PC-9 (cell line): Measurements from ENCODE around the gene PTPRM. TPM values are rescaled to one million over a fixed set of nuclear protein-coding genes. Genes with fewer than 3 reads are reported as not detected.

Source experiments
- BruUV-seq: library from RNA; stranded (reverse); fragments of 400-500 nt; replicated peaks from 2 replicates; lab custom pipeline; 2021; lab: Mats Ljungman, UMichigan
- CTCF ChIA-PET: fragments of 300-600 bp; sonication (Branson Sonifier 250); formaldehyde crosslinking; loops from one replicate; lab custom pipeline; 2022; ENCODE audit warnings: antibody characterized with exemption; lab: Charles Lee
- POLR2A ChIA-PET: fragments of 300-600 bp; sonication (Branson Sonifier 250); formaldehyde crosslinking; loops from one replicate; lab custom pipeline; 2022; ENCODE audit warnings: antibody characterized with exemption; ENCODE audit not compliant: unreplicated experiment; lab: Charles Lee
- DNase-seq, 2 experiments: peaks; one replicate each; pipeline versions ENCODE4 v3.0.0 to v3.0.0-alpha.2; 2015 to 2022; ENCODE audit warnings: mixed read lengths in 1 of 2
- H2AFZ ChIP-seq: fragments of 200-600 bp; sonication (generic); 2 replicates; pipeline ENCODE4 v1.8.1; 2017; ENCODE audit warnings: antibody characterized with exemption
- H3F3A ChIP-seq: fragments of 200-600 bp; sonication (generic); 2 replicates; pipeline ENCODE4 v1.8.1; 2017; ENCODE audit warnings: antibody characterized with exemption, mild to moderate bottlenecking, low read depth; ENCODE audit not compliant: insufficient read depth
- H3K27ac ChIP-seq: fragments of 200-600 bp; sonication (generic); 2 replicates; pipeline ENCODE4 v1.6.1; 2016; ENCODE audit warnings: mixed run types
- H3K27me3 ChIP-seq: fragments of 200-600 bp; sonication (generic); 2 replicates; pipeline ENCODE4 v1.6.1; 2016; ENCODE audit warnings: low read depth, mixed run types; ENCODE audit not compliant: insufficient read depth
- H3K36me3 ChIP-seq: fragments of 200-600 bp; sonication (generic); 2 replicates; pipeline ENCODE4 v1.6.1; 2016; ENCODE audit warnings: low read depth, mixed run types
- H3K4me1 ChIP-seq: fragments of 200-600 bp; sonication (generic); replicated peaks from 2 replicates; pipeline ENCODE4 v1.6.1; 2016; ENCODE audit warnings: mixed run types; ENCODE audit not compliant: insufficient read depth
- H3K4me2 ChIP-seq: fragments of 200-600 bp; sonication (generic); 2 replicates; pipeline ENCODE4 v1.6.1; 2017; ENCODE audit warnings: mixed run types
- H3K4me3 ChIP-seq: fragments of 200-600 bp; sonication (generic); 2 replicates; pipeline ENCODE4 v1.6.1; 2016; ENCODE audit warnings: mixed run types
- H3K79me2 ChIP-seq: fragments of 200-600 bp; sonication (generic); 2 replicates; pipeline ENCODE4 v1.6.1; 2017; ENCODE audit warnings: low read depth, mixed run types
- H3K9me2 ChIP-seq: fragments of 200-600 bp; sonication (generic); 2 replicates; pipeline ENCODE4 v1.8.1; 2017; ENCODE audit warnings: mild to moderate bottlenecking; ENCODE audit not compliant: insufficient read depth
- H3K9me3 ChIP-seq: fragments of 200-600 bp; sonication (generic); 2 replicates; pipeline ENCODE4 v1.8.1; 2016; ENCODE audit warnings: low read depth; ENCODE audit not compliant: insufficient read depth
- H4K20me1 ChIP-seq: fragments of 200-600 bp; sonication (generic); 2 replicates; pipeline ENCODE4 v1.8.1; 2017; ENCODE audit not compliant: insufficient read depth
- EZH2 ChIP-seq: fragments of 200-600 bp; sonication (generic); IDR thresholded peaks from 2 replicates; pipeline ENCODE4 v1.8.0; 2017; ENCODE audit warnings: antibody characterized with exemption, low read depth
- intact Hi-C: fragments of 100-400 bp; cut with micrococcal nuclease; formaldehyde crosslinking; loops from one replicate; pipeline ENCODE4 v1.10.0; 2022; ENCODE audit not compliant: unreplicated experiment
- total RNA-seq: library from RNA; stranded (reverse); gene quantifications from 2 replicates; pipeline ENCODE4 v1.2.3, GENCODE V29; 2021
- TF ChIP-seq, protein P1 (sequence below): fragments of 200-600 bp; sonication (generic); conservative IDR thresholded peaks from 2 replicates; pipeline ENCODE4 v1.6.1; 2017; ENCODE audit warnings: mixed run types, antibody characterized with exemption, mild to moderate bottlenecking, moderate library complexity

PTPRM gene
- total RNA-seq, 1 experiment from 2014 or later: 32.5 TPM

GRCh38 chr18:8084160-8084559 is 517.0 kb downstream of the PTPRM start:
- H3K27ac ChIP-seq: no peak overlapping the region
- H3K4me2 ChIP-seq: no peak overlapping the region
- TF ChIP-seq, protein P1, sequence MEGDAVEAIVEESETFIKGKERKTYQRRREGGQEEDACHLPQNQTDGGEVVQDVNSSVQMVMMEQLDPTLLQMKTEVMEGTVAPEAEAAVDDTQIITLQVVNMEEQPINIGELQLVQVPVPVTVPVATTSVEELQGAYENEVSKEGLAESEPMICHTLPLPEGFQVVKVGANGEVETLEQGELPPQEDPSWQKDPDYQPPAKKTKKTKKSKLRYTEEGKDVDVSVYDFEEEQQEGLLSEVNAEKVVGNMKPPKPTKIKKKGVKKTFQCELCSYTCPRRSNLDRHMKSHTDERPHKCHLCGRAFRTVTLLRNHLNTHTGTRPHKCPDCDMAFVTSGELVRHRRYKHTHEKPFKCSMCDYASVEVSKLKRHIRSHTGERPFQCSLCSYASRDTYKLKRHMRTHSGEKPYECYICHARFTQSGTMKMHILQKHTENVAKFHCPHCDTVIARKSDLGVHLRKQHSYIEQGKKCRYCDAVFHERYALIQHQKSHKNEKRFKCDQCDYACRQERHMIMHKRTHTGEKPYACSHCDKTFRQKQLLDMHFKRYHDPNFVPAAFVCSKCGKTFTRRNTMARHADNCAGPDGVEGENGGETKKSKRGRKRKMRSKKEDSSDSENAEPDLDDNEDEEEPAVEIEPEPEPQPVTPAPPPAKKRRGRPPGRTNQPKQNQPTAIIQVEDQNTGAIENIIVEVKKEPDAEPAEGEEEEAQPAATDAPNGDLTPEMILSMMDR: peak; percentile 34
- TF ChIP-seq EZH2: no peak
- H4K20me1 ChIP-seq: no peaks in the 10 kb centered on the region
- H3K9me3 ChIP-seq: no peaks in the 10 kb centered on the region
- BruUV-seq: no TSS peak
- no peaks in the 10 kb centered on the region for H3K27me3 ChIP-seq
- ChIA-PET CTCF (no interaction called here), POLR2A (no interaction called here)
- no peak overlapping the region for H3K4me3 ChIP-seq
- H3K9me2 ChIP-seq: no peaks in the 10 kb centered on the region
- H3F3A ChIP-seq: no peaks in the 10 kb centered on the region
- H3K36me3 ChIP-seq: no peaks in the 10 kb centered on the region
- DNase-seq: no peak
- no peaks in the 10 kb centered on the region for H3K79me2 ChIP-seq
- intact Hi-C loops: no loop called here
- no peaks in the 10 kb centered on the region for H3K4me1 ChIP-seq
- H2AFZ ChIP-seq: no peak overlapping the region

DNA sequence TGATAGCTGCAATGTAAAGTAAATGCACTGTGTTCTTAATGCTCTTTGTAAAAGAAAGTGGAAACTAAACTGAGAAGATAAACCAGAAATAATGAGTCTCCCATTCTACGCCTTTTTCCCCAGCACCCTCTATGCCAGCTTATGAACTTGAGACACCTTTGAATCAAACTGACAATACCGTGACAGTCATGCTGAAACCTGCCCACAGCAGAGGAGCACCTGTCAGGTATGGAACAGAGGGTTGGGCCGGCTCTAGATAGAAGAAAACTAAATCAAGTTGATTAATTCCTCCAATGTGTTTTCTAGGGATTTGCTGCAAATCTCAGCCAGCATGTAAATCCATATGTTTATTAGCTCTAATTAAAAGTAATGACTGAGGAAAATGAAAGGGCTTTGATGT is 521.5 kb downstream of the PTPRM start:
- DNase-seq: no peak
- BruUV-seq: no TSS peak
- Histone ChIP-seq H3K4me3 (no peak overlapping the region), H3K4me2 (no peak overlapping the region), H2AFZ (no peak overlapping the region), H3K36me3 (no peaks in the 10 kb centered on the region), H3K4me1 (no peaks in the 10 kb centered on the region), H3K79me2 (no peaks in the 10 kb centered on the region), H3K9me2 (no peaks in the 10 kb centered on the region), H3K27me3 (no peaks in the 10 kb centered on the region), H4K20me1 (no peaks in the 10 kb centered on the region), H3F3A (no peaks in the 10 kb centered on the region), H3K9me3 (no peaks in the 10 kb centered on the region; the same call in 1 of the 2 replicates), H3K27ac (no peak overlapping the region)
- ChIA-PET CTCF (no interaction called here), POLR2A (no interaction called here)
- TF ChIP-seq, protein P1: no peak
- TF ChIP-seq EZH2: no peak
- intact Hi-C loops: no loop called here

GRCh38 chr18:8091035-8091434 is 523.9 kb downstream of the PTPRM start:
- Histone ChIP-seq H3K9me2 (no peaks in the 10 kb centered on the region), H3K9me3 (no peaks in the 10 kb centered on the region; the same call in 1 of the 2 replicates), H3K4me3 (no peak overlapping the region), H3K79me2 (no peaks in the 10 kb centered on the region), H3K4me1 (no peaks in the 10 kb centered on the region), H3K4me2 (no peak overlapping the region), H3K27me3 (no peaks in the 10 kb centered on the region), H3F3A (no peaks in the 10 kb centered on the region), H3K27ac (no peak overlapping the region), H3K36me3 (no peaks in the 10 kb centered on the region), H4K20me1 (no peaks in the 10 kb centered on the region), H2AFZ (no peak overlapping the region)
- BruUV-seq: no TSS peak
- no peak for TF ChIP-seq EZH2
- TF ChIP-seq, protein P1: no peak
- no peak for DNase-seq
- intact Hi-C loops: no loop called here
- ChIA-PET CTCF (no interaction called here), POLR2A (no interaction called here)
